ENCODE measurements around the gene OR2V2.

The OR2V2 gene

DNA sequence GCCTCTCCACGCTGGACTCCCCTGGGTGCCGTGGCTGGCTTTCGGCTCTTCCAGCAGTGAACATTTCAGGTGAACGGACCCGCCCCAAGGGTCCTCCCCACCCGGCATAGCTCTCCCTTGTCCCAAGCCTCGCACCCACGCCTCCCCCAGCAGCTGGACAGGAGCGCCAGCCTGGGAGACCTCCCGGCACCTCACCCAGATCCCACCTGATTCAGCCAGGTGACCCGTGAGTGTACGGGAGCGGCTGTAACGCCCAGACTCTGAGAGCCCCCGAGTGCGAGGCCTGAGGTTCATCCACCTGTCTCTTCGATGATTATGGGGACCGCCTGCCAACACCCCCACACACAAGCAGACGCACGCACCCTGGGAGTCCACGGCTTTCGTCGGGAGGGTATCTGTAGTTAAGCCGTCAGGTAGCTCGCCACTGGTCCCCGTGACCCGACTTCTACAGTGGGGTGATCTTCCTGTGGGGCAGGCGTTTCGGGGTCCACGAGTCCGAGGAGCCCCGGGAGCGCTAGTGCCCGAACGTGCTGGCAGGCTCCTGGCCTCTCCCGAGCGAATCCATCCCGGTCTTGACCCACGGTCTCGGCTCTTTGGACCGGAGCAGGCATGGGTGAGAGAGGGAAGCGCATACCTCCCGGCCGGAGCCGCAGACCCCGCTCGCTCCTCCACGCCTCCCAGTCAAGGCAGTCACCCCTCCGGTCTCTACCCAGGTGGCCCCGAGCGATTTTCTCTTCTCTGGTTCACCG lies 42.8 kb downstream of the OR2V2 start:
- DNase-seq (ENCODE audit: low spot score) (no peak), FAIRE-seq (no peak)

DNA sequence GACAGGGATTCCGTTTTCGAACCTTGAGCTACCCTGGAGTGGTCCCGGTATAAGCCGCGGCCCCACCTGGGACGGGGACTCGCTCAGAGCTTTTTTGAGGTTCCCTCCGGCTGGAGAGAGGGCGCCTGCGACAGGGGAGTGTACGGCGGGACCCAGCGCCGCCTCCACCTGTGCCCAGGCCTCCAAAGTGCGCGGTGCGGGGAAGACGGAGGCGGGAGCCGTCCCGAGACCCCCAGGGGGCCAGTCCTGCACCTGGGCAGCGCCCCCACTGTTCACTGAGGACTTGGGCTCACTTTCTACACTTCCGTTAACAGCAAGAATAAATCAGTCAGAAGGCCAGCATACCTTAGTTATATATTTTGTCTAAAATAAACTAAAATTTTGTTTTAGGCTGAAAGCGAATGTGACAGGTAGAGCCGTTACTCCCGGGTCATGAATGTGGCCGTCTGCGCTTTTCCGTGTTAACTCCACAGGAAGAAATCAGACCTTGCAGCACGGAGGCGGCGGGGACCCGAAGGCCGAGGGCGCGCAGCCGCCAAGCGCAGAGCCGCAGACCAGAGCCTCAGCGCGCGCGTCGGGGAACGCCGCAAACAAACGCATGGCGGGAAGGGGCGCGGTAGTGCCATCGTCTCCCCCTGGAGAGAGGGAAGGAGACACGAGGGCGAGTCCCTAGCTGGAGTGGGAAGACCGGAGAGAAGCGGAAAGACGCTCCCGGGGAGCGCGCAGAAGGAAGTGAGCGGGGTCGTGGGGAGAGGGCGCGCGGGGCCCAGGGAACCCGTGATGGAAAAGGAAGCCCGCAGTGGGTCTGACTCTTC lies 43.5 kb downstream of the OR2V2 start:
- no peak for FAIRE-seq

DNA sequence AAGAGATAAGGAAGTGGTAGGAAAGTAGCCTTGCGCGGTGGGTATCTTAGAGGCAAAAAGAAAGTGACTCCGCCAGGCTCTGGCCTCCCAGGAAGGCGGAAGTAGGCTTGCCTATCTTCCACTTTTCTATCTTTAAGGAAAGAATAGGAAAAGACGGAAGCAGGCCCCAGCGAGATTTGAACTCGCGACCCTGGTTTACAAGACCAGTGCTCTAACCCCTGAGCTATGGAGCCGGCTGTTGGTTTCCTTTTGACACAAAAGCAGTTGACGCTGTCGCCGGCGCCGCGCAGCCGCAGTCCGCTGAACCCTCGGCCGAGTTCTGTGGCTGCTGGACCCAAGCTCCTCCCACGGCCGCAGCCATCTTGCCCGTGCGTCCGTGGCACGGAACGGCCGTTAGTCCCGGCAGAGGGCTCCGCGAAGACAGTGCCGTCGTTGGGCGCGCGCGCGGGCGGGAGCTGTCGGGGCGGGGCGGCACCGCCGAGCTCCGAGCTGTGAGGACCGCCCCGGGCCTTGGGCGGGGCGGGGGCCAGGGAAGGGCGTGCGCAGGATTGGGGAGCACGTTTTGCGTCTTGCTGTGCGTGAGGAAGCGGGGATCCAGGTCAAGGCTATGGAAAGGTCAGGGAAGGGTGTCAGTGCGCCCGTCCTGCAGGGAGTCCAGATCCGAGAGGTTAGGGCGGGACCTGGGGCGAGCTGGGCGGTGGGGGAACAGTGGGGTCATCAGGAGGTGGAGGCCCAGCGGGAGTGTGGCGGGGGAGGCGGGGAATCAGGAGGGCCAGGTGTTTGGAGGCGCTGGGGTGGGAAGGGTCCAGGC lies 44.3 kb downstream of the OR2V2 start:
- peak; percentile 90 for DNase-seq (ENCODE audit: low spot score)
- peak; percentile 32 for FAIRE-seq

More for the DNA sequence above, 43.5 kb downstream of the OR2V2 start:
- DNase-seq (ENCODE audit: low spot score): no peak

DNA sequence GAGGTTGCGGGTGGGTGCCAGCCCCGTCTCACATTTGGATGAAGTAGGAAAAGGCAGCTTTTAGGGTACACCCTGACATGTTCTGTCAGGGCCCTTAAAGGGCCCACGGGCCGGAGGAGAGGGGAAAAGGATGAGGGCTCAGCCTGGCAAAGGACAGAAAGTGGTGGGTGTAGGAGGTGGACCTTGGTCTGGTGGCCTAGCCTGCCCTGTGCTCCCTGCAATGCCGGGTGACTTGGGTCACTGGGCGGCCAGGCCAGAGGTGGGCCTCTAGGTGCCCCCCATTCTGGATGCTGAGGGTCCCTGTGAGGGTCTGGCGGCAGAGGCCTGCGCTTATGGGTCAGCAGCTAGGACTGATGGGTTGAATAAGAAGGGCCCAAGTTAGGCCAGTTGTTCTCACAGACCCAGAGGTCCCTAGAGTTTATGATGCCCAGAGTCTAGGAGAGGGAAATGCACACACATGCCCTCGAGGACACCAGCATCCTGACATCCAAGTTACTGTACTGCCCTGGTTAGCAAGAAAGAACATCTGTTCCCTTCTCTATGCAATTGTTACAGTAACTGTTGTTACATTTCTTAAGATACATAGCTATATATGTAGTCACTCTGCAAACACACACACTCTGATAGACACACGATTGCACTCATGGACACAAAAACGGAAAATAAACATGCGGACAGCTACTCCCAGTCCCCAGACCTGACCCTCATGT lies 45.1 kb downstream of the OR2V2 start:
- FAIRE-seq (no peak), DNase-seq (ENCODE audit: low spot score) (no peak)

DNA sequence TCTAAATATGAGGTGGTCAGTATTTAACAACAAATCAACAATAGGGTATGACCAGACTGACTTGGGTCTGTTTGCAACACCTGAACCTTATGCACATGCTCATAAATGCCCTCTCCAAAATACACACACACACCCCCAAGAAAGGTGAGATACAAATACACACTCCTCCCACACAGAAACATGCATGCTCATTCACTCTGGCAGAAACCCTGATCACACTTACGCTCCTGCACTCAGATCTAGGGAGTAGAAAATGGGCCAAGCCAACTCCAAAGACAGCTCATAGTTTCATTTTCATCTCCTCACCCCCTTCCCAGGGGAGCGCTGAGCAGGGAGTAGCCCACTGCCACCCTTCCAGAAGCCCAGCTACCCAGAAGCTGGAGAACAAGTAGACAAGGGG lies 46.3 kb downstream of the OR2V2 start:
- DNase-seq (ENCODE audit: low spot score) (no peak), FAIRE-seq (no peak)

DNA sequence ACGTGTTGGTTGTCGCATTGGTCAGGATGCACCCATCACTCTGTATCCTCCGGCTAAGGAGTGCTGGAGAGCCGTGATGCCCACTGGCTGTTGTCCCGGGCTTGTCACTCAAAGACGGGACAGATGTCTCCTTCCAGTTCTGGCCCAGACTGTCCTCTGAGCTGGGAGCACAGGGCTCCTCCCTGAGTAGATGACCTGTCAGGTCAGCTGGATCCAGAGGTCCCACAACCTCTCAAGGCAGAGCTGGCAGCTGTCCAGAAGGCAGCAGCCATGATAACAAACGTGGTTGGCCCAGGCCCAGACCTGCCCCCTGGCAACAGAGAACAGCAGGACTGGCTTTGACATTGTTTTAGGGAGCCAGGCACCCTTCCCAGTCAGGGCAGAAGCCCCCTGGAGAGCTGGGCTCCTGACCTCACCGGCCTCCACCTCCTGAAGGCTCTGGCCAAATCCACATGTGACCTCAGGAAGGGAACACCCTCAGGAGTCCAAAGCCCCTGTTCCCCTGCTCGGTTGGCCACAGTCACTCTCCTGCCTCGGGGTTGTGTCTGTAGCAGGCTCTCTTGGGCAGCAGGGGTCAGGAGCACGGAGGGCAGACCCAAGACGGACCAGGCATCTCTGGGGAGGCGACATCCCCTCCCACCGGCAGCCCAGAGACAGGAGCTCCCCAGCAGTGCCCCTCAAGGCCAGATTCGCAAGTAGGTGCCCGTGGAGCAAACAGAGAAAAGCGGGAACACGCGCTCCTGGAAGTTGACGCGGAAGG lies 47.3 kb downstream of the OR2V2 start:
- no peak for FAIRE-seq
- no peak for DNase-seq (ENCODE audit: low spot score)

DNA sequence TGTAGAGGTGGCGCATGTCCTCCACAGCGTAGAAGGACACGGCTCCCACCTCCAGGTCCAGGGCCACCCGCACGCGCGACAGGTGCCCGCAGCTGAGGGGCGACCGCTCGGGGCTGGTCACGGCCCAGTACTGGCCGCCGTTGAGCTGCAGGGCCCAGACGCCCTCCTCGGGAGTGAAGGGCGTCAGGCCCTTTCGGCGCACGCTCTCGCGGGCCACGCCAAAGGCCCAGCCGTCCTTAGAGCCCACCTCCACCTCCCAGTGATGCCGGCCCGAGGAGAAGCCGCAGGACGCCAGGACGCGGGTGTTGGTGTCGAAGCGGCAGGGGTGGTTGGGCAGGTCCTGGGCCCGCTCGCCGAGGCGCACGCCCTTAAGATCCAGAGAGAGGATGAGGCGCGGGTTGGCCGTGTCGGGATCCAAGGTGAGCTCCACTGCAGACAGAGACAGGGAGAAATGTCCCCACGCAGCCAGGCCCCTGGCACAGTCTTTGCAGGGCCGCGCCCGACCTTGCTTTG lies 47.9 kb downstream of the OR2V2 start:
- FAIRE-seq (no peak), DNase-seq (ENCODE audit: low spot score) (no peak)

DNA sequence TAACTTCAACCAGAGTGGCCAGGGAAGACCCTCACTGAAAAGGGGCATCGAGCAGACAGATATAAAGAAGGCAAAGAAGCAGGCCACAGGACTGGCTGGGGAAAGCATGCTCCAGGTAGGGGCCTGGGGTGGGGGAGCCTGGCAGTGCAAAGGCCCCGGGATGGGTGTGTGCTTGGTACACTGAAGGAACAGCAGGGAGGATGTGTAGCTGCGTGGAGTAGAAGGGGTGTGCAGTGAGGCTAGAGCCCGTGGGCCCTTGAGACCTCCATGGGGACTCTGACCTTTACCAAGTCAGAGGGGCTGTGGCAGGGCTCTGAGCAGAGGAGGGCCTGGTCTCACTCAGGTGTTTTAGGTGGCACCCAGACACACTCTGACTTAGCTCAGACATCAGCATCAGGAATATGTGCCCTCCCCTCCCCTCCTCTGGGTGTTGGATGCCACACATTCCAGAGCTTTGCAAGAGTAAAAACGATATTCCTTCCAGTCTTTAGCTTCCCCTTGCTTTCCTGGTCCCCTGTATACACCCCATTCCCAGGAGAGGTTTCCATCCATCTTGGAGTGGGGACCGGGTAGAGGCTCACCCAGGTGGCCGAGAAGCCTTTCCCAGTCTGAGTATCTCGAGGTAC lies 50.1 kb downstream of the OR2V2 start:
- DNase-seq (ENCODE audit: low spot score) (no peak), FAIRE-seq (no peak)

DNA sequence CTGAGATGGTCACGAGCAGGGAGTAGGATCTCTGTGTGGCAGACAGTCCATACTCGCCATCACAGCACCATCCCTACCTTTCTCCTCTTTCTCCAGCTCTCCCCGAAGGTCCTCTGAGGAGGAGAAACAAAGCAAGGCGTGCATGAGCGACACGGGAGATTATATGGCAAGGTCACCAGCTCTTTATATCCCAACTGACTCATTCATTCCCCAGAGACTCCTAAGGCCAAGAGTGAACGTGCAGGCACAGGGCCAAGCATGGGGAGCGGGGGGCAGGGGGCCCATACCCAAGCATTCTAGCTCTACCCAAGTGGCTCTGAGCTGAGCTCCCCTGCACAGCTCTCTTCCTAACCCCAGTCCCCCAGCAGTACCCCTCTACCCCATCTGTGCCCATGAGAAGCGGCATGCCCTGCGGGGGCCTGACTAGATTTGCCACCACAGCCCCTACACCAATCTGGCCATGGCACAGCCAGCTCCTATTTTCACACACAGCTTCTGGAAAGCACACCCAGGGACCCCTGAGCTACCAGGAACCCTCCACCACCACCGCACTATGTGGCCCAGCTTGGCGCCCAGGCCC lies 50.8 kb downstream of the OR2V2 start:
- DNase-seq (ENCODE audit: low spot score): no peak
- FAIRE-seq: no peak

DNA sequence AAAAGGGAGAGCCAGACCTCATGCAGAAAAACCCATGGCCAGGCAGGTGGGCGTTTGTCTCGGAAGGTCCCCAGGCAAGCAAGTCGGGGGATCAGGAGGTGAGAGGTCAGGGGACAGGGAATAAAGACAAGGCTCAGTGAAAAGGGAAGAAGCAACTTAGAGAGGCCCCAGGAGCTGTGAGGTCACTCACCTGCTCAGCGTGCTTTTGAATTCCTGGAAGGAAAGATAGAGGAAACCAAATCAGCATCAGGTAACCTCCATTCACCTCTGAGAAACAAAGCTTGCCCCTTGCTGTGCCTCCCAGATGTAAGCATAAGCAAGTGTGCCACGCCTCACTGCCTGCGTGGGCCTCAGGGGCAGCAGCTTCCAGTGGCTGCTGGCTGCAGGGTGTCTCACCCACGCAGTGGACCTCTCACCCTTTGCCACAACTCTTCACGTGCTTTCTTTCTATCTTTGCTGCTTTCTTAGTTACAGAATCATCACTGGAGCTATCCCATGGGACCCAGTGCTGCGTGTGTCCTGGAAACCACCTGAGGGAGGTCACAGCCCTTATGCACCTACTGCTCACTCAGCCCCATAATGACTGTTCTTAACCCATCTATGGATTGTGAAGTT lies 51.6 kb downstream of the OR2V2 start:
- FAIRE-seq: no peak
- DNase-seq (ENCODE audit: low spot score): no peak

DNA sequence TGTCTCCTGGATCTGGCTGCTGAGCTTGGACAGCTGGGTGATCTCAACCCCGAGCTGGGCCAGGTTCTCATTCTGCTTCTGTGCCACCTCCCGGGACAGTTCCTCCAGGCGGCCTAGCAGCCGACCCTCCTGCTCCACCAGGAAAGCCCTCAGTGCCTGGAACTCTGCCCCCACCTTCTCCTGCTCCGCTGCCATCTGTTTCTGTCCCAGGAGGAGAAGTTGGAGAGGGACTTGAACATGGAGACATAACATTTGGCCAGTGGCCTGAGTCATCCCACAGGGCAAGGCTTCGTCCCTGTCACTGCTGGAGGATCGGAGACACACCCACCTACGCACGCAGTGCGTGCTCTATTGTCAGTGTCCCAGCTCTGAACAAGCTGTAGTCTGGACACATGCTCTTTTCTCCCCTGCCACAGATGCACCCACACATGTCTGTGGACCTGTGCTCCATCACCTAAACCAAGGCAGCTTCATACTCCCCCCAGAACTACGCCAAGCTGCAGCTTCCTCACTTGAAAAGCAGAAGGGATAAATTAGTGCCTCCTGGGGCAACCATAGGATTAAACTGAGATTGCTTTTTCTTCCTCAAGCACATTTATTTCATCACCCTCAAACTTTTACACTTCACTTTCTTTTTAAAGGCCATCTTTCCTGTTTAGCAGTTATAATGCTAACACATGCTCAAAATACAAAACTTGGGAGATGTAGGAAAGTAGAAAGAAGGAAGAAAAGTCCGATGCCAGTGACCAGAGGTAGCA lies 52.7 kb downstream of the OR2V2 start:
- DNase-seq (ENCODE audit: low spot score) (no peak), FAIRE-seq (no peak)

DNA sequence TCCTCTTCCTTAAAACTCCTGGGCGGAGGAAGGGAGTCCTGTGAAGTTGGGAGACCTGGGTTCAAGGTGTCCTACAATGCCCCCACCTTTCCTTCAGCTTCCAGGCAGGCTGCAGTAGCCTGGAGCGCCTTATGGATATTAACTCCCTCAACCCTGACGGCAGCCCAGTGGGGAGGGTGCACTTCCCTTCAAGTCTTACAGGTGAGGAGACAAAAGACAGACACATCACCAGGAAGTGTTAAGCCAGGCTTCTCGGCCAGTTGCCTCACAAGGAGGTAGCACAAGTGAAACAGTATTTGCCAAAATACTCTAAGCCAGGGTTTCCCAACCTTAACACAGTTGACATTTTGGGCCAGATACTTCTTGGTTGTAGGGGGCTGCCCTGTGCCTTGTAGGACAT lies 53.4 kb downstream of the OR2V2 start:
- FAIRE-seq: no peak

DNA sequence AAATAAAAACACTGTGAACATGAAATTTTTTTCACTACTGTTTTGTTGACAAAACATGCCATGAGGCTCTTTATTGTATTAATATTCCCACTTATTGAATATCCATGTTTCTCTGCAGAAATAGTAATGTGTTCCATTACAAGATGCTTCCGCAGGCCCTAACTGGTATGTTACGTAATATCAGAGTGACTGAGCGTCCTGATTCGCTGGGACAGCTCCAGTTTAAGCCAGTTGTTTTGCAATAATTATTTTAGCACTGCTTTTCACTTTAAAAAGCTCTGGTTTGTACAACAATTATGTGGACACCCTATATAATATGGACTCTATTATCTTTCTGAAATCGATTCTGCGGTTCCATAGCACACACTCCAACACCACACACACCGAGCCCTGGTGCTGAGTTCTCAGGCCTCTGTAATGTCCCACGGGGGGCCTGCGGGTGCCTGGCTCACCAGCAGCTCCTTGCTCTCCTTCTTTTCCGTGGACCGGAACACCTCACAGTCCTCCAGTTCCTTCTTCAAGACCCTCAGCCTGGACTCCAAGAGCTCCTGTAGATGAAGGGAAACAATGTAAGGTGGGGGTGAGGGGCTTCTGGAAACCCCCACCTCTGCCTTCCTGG lies 55.8 kb downstream of the OR2V2 start:
- FAIRE-seq: no peak
- no peak for DNase-seq (ENCODE audit: low spot score)

More for the DNA sequence above, 53.4 kb downstream of the OR2V2 start:
- no peak for DNase-seq (ENCODE audit: low spot score)

DNA sequence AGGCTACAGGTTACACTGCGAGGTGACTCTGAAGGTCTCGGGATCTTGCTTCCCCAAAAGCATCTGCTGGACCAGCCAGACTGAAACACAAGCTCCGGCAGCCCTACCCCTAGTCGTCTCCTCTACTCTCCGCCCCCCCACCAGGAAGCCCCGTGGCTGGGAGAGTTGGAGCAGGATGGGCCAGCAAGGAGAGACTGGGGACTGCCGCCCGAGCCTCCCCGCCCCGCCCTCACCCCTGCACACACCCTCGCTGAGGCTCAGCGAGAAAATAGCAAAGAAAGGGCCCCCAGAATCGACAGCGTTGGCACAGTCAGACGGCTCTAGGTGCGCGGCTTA lies 56.4 kb downstream of the OR2V2 start:
- DNase-seq (ENCODE audit: low spot score) (no peak), FAIRE-seq (no peak)

DNA sequence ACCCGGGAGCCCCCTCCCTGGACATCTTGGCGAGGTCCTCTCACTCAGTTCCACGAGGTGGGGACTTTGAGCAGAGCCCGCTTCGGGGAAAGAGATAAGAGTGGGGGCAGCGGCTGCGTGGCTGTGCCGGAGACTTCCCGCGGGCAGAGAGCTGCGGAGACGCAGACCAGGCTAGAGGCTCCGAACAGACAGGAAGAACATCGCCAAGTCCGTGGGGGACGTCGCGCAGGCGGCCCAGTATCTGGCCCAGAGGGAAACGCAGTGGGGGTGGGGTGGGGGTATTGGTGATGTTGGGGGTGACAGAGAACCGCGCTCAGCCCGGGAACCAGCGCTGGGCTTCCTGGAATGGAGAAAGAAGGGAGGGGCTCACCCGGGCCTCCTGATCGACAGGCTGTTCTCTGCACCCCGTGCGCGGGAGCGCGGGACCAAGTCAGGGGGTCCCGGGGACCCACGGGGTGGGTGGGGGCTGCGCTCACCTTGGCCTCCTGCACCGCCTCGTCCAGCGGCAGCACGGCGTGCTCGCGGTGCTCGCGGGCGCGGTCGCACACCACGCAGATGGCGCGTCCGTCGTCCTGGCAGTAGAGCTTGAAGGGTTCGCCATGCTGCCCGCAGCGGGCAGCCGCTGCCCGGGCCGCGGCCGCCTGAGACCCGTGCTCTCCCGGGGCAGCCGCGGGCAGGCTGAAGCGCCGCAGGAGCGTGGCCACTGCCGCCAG lies 56.9 kb downstream of the OR2V2 start:
- no peak for FAIRE-seq
- no peak for DNase-seq (ENCODE audit: low spot score)

DNA sequence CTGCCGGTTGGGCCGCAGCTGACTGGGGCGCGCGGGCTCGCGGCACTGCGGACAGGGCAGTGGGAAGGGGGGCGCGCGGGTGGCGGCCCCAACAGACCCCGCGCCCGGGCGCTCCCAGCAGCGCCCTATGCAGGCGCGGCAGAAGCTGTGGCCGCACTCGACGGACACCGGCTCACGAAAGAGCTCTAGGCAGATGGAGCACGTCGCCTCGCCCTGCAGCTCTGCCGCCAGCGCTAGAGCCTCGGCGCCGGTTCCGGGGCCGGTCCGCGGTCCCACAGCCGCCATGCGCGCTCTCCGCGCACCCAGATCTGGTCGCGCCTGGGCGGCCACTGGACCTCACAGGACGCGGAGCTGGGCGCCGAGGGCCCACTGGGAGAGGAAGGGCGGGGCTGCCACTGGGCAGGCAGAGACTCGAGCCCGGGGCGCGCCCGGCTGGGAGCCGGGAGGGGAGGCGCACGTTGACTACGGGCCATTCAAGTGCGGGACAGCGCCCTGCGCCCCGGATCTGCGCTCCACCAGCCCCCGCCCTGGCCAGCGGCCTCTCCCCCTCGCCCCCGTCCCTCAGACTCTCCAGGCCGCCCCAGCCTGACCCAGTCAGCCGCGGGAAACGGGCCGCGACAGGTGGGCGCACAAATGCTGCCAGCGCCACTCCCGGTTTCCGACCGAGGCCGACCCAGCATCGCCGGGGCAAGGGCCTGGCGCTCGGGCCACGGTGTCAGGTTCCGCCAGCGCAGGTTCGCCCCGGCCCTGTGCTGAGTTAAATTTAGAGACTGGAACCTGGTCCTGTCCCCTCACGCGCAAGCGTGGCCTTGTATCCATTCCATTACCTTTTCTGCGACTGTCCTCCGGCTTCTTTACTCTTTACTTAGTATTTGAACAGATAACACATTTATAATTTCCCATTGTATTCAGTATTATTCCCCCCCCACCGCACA lies 57.7 kb downstream of the OR2V2 start, which contains the start of gene TRIM7:
Gene TRIM7, minus strand, starts transcription at position 371 of the 935 bp plus-strand sequence. Its CDS starts 86 bp downstream, at position 285.
- DNase-seq (ENCODE audit: low spot score) (peak; percentile 62), FAIRE-seq (no peak)
